Skin epidermis (tissue), 12 donors: ENCODE measurements around the gene CNIH1.
"Not testable (repeated sequence)": the region's sequence is repeated elsewhere in the genome, so short reads cannot be mapped to it uniquely, and the experiment has no call there.

ENCODE experiments used
- H3K27ac ChIP-seq, 21 experiments: fragments of 200-600 bp; sonication (generic) in 11 of 21; one replicate each; pipeline ENCODE4 v1.5.0; 2020; ENCODE audit warnings: mild to moderate bottlenecking in 3 of 21, inconsistent platforms in 2 of 21, moderate library complexity in 2 of 21
- H3K4me3 ChIP-seq, 7 experiments: fragments of 200-600 bp; sonication (generic) in 2 of 7; one replicate each; pipeline ENCODE4 v1.5.0; 2020; ENCODE audit warnings: inconsistent platforms in 2 of 7, mild to moderate bottlenecking in 2 of 7, moderate library complexity in 1 of 7

CNIH1 gene

GRCh38 chr14:54472315-54472714 is 31.1 kb upstream of the CNIH1 start:
- H3K4me3 ChIP-seq: no peak overlapping the region
- no peak overlapping the region for H3K27ac ChIP-seq

GRCh38 chr14:54471641-54472040 is 30.5 kb upstream of the CNIH1 start:
- Histone ChIP-seq H3K4me3 (no peak overlapping the region), H3K27ac (no peak overlapping the region)

GRCh38 chr14:54470701-54471100 is 29.5 kb upstream of the CNIH1 start:
- Histone ChIP-seq H3K4me3 (no peak overlapping the region), H3K27ac (no peak overlapping the region)

- Histone ChIP-seq H3K27ac (no peak overlapping the region), H3K4me3 (no peak overlapping the region)
Measured at GRCh38 chr14:54467280-54467679, 26.1 kb upstream of the CNIH1 start.

GRCh38 chr14:54465654-54466053 is 24.5 kb upstream of the CNIH1 start:
- H3K4me3 ChIP-seq: no peak overlapping the region
- no peak overlapping the region for H3K27ac ChIP-seq

- no peak overlapping the region for H3K27ac ChIP-seq
- no peak overlapping the region for H3K4me3 ChIP-seq
Measured at GRCh38 chr14:54462048-54462447, 20.9 kb upstream of the CNIH1 start.

- Histone ChIP-seq H3K4me3 (no peak overlapping the region), H3K27ac (no peak overlapping the region)
Measured at GRCh38 chr14:54459106-54459505, 17.9 kb upstream of the CNIH1 start.

GRCh38 chr14:54458536-54458935 is 17.4 kb upstream of the CNIH1 start:
- H3K27ac ChIP-seq, H3K4me3 ChIP-seq: not testable (repeated sequence)

- Histone ChIP-seq H3K4me3 (no peak overlapping the region), H3K27ac (no peak overlapping the region)
Measured at GRCh38 chr14:54457609-54457996, 16.4 kb upstream of the CNIH1 start.

- not testable (repeated sequence) for H3K27ac ChIP-seq, H3K4me3 ChIP-seq
Measured at GRCh38 chr14:54456820-54457608, 15.8 kb upstream of the CNIH1 start.

- Histone ChIP-seq H3K4me3 (no peak overlapping the region), H3K27ac (no peak overlapping the region)
Measured at GRCh38 chr14:54455363-54455762, 14.2 kb upstream of the CNIH1 start.

- not testable (repeated sequence) for H3K27ac ChIP-seq, H3K4me3 ChIP-seq
Measured at GRCh38 chr14:54453990-54454389, 12.8 kb upstream of the CNIH1 start.

GRCh38 chr14:54453252-54453651 is 12.1 kb upstream of the CNIH1 start:
- Histone ChIP-seq H3K27ac (no peak overlapping the region), H3K4me3 (no peak overlapping the region)

- Histone ChIP-seq H3K27ac (no peak overlapping the region), H3K4me3 (no peak overlapping the region)
Measured at GRCh38 chr14:54451961-54452360, 10.8 kb upstream of the CNIH1 start.

GRCh38 chr14:54451121-54451601 is 10.0 kb upstream of the CNIH1 start:
- peak overlapping the region in 2 of 21 experiments; percentile 16 to 64 for H3K27ac ChIP-seq
- no peak overlapping the region for H3K4me3 ChIP-seq

GRCh38 chr14:54450535-54450934 is 9.4 kb upstream of the CNIH1 start:
- no peak overlapping the region for H3K4me3 ChIP-seq
- H3K27ac ChIP-seq: peak overlapping the region in 4 of 21 experiments; percentile 16 to 64 (median 34)

- Histone ChIP-seq H3K27ac (peak overlapping the region in 3 of 21 experiments; percentile 12 to 32 (median 29)), H3K4me3 (no peak overlapping the region)
Measured at GRCh38 chr14:54447231-54447692, 6.1 kb upstream of the CNIH1 start.

- peak overlapping the region in 6 of 21 experiments; percentile 2 to 60 (median 12) for H3K27ac ChIP-seq
- no peak overlapping the region for H3K4me3 ChIP-seq
Measured at GRCh38 chr14:54446161-54446693, 5.1 kb upstream of the CNIH1 start.

- Histone ChIP-seq H3K4me3 (no peak overlapping the region), H3K27ac (peak overlapping the region in 2 of 21 experiments; percentile 18 to 39)
Measured at GRCh38 chr14:54444681-54445080, 3.5 kb upstream of the CNIH1 start.

GRCh38 chr14:54443981-54444380 is 2.8 kb upstream of the CNIH1 start:
- H3K27ac ChIP-seq: peak overlapping the region in 2 of 21 experiments; percentile 18 to 39
- H3K4me3 ChIP-seq: no peak overlapping the region

- H3K4me3 ChIP-seq, H3K27ac ChIP-seq: not testable (repeated sequence)
Measured at GRCh38 chr14:54442961-54443360, 1.8 kb upstream of the CNIH1 start.
